Activated naive CD4-positive, alpha-beta T cell treated with anti-CD3 and anti-CD28 coated beads, Interleukin-2, amount 10 ng/mL, durations not matched to agents 7 days and 5 days (primary cell): ENCODE data around the gene ARID3A.

Experiments used
- CTCF ChIA-PET: fragments of 350-600 bp; sonication (Branson Sonifier 250); formaldehyde crosslinking; loops from one replicate; lab custom pipeline; 2021; ENCODE audit warnings: antibody characterized with exemption; lab: Charles Lee
- DNase-seq: peaks from one replicate; pipeline ENCODE4 v3.0.0-alpha.2; 2020
- H3K27ac Mint-ChIP-seq: one replicate; pipeline ENCODE4 v1.8.0; 2021; ENCODE audit warnings: mild to moderate bottlenecking, moderate library complexity, mixed read lengths
- H3K27me3 Mint-ChIP-seq: one replicate; pipeline ENCODE4 v1.8.0; 2021; ENCODE audit warnings: mild to moderate bottlenecking, mixed read lengths
- H3K36me3 Mint-ChIP-seq: one replicate; pipeline ENCODE4 v1.8.0; 2021; ENCODE audit warnings: mixed read lengths
- H3K4me1 Mint-ChIP-seq: one replicate; pipeline ENCODE4 v1.8.0; 2021; ENCODE audit warnings: mixed read lengths
- H3K4me3 Mint-ChIP-seq: one replicate; pipeline ENCODE4 v1.8.0; 2021; ENCODE audit warnings: mild to moderate bottlenecking, moderate library complexity, mixed read lengths
- H3K9me3 Mint-ChIP-seq: one replicate; pipeline ENCODE4 v1.8.0; 2021; ENCODE audit warnings: mixed read lengths

Gene ARID3A

GRCh38 chr19:898663-899062 lies 27.2 kb upstream of the ARID3A start:
- Mint-ChIP-seq H3K9me3 (no peaks in the 10 kb centered on the region), H3K4me3 (no peak overlapping the region), H3K27me3 (no peaks in the 10 kb centered on the region), H3K36me3 (peaks cover 28% of the 10 kb centered on the region), H3K4me1 (peaks cover 19% of the 10 kb centered on the region), H3K27ac (no peak overlapping the region)
- DNase-seq, result peak; percentile 65
- CTCF ChIA-PET, result no interaction called here

DNA sequence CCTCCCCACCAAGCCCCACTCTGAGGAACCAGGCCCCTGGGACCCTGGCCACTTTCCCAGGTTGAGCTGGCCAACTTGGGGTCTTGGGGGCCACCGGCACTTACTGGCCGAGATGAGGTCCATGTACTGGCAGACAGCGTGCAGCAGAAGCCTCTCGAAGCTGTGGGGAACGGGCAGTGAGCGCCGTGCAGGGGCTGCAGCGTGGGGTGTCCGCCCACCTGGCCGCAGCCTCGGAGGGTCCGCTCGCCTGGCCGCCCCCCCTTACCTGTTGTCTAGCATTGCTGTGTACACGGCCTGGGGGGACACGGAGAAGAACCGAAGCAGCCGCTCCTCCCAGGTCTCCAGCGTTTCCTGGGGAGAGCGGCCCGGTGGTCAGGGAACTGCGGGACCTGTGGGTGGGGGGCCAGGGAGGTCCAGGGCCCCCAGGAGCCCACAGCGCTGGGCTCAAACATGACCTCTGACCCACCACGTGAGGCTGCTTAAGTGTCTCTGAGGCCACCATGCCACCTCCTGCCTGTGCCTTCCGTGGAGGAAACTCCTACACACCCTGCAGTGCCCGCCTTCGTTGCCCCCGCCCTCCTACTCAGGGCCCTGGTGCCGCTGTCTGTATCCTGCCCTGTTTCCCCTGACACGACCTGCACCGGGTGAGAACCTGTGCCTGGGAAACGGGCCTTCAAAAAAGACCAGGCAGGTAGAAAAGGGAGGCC lies 26.3 kb upstream of the ARID3A start:
- no peaks in the 10 kb centered on the region for H3K9me3 Mint-ChIP-seq
- H3K27me3 Mint-ChIP-seq, result no peaks in the 10 kb centered on the region
- H3K4me3 Mint-ChIP-seq, result no peak overlapping the region
- no peak for DNase-seq
- H3K27ac Mint-ChIP-seq, result no peak overlapping the region
- H3K4me1 Mint-ChIP-seq, result peaks cover 18% of the 10 kb centered on the region
- CTCF ChIA-PET, result no interaction called here
- peaks cover 33% of the 10 kb centered on the region for H3K36me3 Mint-ChIP-seq

DNA sequence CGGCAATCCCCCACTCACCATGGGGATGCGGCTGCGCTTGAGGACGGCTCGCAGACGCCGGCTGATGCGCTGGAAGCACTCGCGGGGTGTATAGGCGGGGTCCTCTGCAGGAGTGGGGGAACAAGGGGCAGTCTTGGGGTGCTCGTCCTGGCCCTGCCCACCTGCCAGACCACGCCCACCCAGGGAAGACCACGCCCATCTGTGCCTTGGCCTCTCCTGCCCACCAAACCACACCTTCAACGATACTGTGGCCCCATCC lies 25.9 kb upstream of the ARID3A start:
- no peak for DNase-seq
- H3K36me3 Mint-ChIP-seq, result peaks cover 34% of the 10 kb centered on the region
- no peak overlapping the region for H3K4me3 Mint-ChIP-seq
- no peaks in the 10 kb centered on the region for H3K9me3 Mint-ChIP-seq
- no peak overlapping the region for H3K27ac Mint-ChIP-seq
- CTCF ChIA-PET, result no interaction called here
- no peaks in the 10 kb centered on the region for H3K27me3 Mint-ChIP-seq
- peaks cover 20% of the 10 kb centered on the region for H3K4me1 Mint-ChIP-seq

GRCh38 chr19:900302-901111 lies 25.3 kb upstream of the ARID3A start:
- H3K9me3 Mint-ChIP-seq, result no peaks in the 10 kb centered on the region
- H3K4me1 Mint-ChIP-seq, result peaks cover 24% of the 10 kb centered on the region
- peaks cover 34% of the 10 kb centered on the region for H3K36me3 Mint-ChIP-seq
- no peak overlapping the region for H3K27ac Mint-ChIP-seq
- CTCF ChIA-PET, result no interaction called here
- no peaks in the 10 kb centered on the region for H3K27me3 Mint-ChIP-seq
- no peak overlapping the region for H3K4me3 Mint-ChIP-seq
- DNase-seq, result peak; percentile 61

GRCh38 chr19:901216-902092 lies 24.4 kb upstream of the ARID3A start:
- no peak overlapping the region for H3K4me3 Mint-ChIP-seq
- H3K9me3 Mint-ChIP-seq, result no peaks in the 10 kb centered on the region
- DNase-seq, result no peak
- CTCF ChIA-PET, result no interaction called here
- H3K36me3 Mint-ChIP-seq, result peaks cover 30% of the 10 kb centered on the region
- H3K27me3 Mint-ChIP-seq, result no peaks in the 10 kb centered on the region
- H3K4me1 Mint-ChIP-seq, result peaks cover 33% of the 10 kb centered on the region
- H3K27ac Mint-ChIP-seq, result no peak overlapping the region

- DNase-seq, result no peak
- H3K27ac Mint-ChIP-seq, result no peak overlapping the region
- CTCF ChIA-PET, result interaction anchor here (0.9 kb wide), 1 partner anchor 22 kb away, joined by 3 read pairs; no protein-coding TSS in a partner anchor
- H3K9me3 Mint-ChIP-seq, result no peaks in the 10 kb centered on the region
- H3K27me3 Mint-ChIP-seq, result no peaks in the 10 kb centered on the region
- H3K36me3 Mint-ChIP-seq, result peaks cover 26% of the 10 kb centered on the region
- H3K4me3 Mint-ChIP-seq, result no peak overlapping the region
- H3K4me1 Mint-ChIP-seq, result peaks cover 39% of the 10 kb centered on the region
Observed at GRCh38 chr19:902093-902370, 23.8 kb upstream of the ARID3A start.

- no peaks in the 10 kb centered on the region for H3K27me3 Mint-ChIP-seq
- H3K27ac Mint-ChIP-seq, result no peak overlapping the region
- H3K4me1 Mint-ChIP-seq, result peaks cover 45% of the 10 kb centered on the region
- CTCF ChIA-PET, result interaction anchor here (0.6 to 0.9 kb wide), 3 partner anchors 8 to 480 kb away, joined by 3 read pairs; no protein-coding TSS in a partner anchor
- no peaks in the 10 kb centered on the region for H3K9me3 Mint-ChIP-seq
- H3K4me3 Mint-ChIP-seq, result no peak overlapping the region
- peaks cover 24% of the 10 kb centered on the region for H3K36me3 Mint-ChIP-seq
- DNase-seq, result no peak
Observed at GRCh38 chr19:902446-903226, 23.2 kb upstream of the ARID3A start.

- H3K4me1 Mint-ChIP-seq, result peaks cover 52% of the 10 kb centered on the region
- no peak for DNase-seq
- CTCF ChIA-PET, result interaction anchor here (0.6 kb wide), 1 partner anchor 8 kb away, joined by 3 read pairs; no protein-coding TSS in a partner anchor
- no peak overlapping the region for H3K27ac Mint-ChIP-seq
- no peak overlapping the region for H3K4me3 Mint-ChIP-seq
- no peaks in the 10 kb centered on the region for H3K27me3 Mint-ChIP-seq
- no peaks in the 10 kb centered on the region for H3K9me3 Mint-ChIP-seq
- peaks cover 21% of the 10 kb centered on the region for H3K36me3 Mint-ChIP-seq
Observed at GRCh38 chr19:903266-903797, 22.5 kb upstream of the ARID3A start.

DNA sequence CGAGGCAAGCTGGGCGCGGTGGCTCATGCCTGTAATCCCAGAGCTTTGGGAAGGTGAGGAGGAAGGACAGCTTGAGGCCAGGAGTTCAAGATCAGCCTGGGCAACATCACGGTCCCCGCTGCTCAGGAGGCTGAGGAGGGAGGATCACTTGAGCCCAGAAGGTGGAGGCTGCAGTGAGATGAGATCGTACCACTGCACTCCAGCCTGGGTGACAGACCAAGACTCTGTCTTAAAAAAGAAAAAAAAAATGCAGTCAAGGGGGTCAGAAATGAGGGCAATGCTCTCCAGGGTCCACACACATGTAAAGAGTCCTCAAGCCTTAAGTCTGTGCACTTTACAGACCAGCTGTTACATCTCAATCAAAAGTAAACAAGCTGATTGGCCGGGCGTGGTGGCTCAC lies 21.3 kb upstream of the ARID3A start:
- DNase-seq, result no peak
- CTCF ChIA-PET, result no interaction called here
- H3K27ac Mint-ChIP-seq, result peak overlapping the region; percentile 37
- H3K36me3 Mint-ChIP-seq, result peaks cover 26% of the 10 kb centered on the region
- no peaks in the 10 kb centered on the region for H3K27me3 Mint-ChIP-seq
- H3K4me1 Mint-ChIP-seq, result peaks cover 61% of the 10 kb centered on the region
- H3K4me3 Mint-ChIP-seq, result no peak overlapping the region
- H3K9me3 Mint-ChIP-seq, result no peaks in the 10 kb centered on the region

- peak overlapping the region; percentile 47 for H3K4me3 Mint-ChIP-seq
- CTCF ChIA-PET, result interaction anchor here (1.3 kb wide), 1 partner anchor 13 kb away, joined by 4 read pairs; the partner anchor contains the start of genes MED16 and RNU6-9
- peaks cover 71% of the 10 kb centered on the region for H3K4me1 Mint-ChIP-seq
- DNase-seq, result peak; percentile 56
- no peaks in the 10 kb centered on the region for H3K9me3 Mint-ChIP-seq
- peaks cover 28% of the 10 kb centered on the region for H3K36me3 Mint-ChIP-seq
- no peaks in the 10 kb centered on the region for H3K27me3 Mint-ChIP-seq
- H3K27ac Mint-ChIP-seq, result peak overlapping the region; percentile 100
Observed at GRCh38 chr19:906480-906879, 19.4 kb upstream of the ARID3A start.

DNA sequence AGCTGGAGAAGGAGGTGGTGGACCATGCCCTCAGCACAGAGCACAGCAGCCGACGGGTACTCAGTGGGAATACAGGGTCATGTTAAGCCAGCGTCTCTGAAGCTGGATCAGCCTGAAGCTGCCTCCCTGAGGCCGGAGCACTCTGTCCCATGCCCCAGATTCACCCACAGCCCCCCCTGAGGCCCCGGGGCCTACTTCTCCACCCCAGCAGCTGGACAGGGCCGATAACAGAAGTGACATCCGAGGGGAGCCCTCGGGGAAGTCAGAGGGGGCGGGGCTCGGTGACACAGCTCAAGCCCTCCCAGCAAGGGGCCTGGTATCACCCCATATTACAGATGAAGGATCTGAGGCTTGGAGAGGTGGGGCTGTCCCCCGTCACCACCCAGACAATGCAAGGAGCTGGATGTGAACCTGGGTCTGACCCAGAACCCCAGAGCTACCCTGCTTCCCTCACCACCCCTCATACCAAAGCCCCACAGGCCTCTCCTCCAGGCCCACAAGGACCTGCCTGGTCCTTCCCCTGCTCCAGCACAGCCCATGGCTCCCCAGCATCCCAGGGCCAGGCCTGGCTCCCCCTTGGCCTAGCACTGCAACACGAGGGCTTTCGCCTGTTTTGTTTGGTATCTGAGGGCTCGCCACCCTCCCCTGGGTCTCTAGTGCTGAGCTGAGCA lies 18.5 kb upstream of the ARID3A start:
- CTCF ChIA-PET, result interaction anchor here (1.3 to 1.9 kb wide), 2 partner anchors 14 to 43 kb away, joined by 4 to 7 read pairs; partner anchors contain the start of genes MED16 and RNU6-9
- Mint-ChIP-seq H3K36me3 (peaks cover 27% of the 10 kb centered on the region), H3K4me3 (peak overlapping the region; percentile 44), H3K27me3 (no peaks in the 10 kb centered on the region), H3K4me1 (peaks cover 71% of the 10 kb centered on the region), H3K27ac (peak overlapping the region; percentile 100), H3K9me3 (no peaks in the 10 kb centered on the region)
- DNase-seq, result peak; percentile 50

- Mint-ChIP-seq H3K4me3 (peak overlapping the region; percentile 77), H3K36me3 (peaks cover 18% of the 10 kb centered on the region), H3K9me3 (no peaks in the 10 kb centered on the region), H3K4me1 (peaks cover 52% of the 10 kb centered on the region), H3K27ac (peak overlapping the region; percentile 87), H3K27me3 (peaks cover 9% of the 10 kb centered on the region)
- no peak for DNase-seq
- CTCF ChIA-PET, result no interaction called here
Observed at GRCh38 chr19:911197-912033, 14.4 kb upstream of the ARID3A start.
